Measurements from ENCODE around the gene FAM186B.

The FAM186B gene

GRCh38 chr12:49562831-49563230 is 42.6 kb downstream of the FAM186B start:
- no peak for DNase-seq
- no peak for ATAC-seq (replicated peaks)
- Mint-ChIP-seq H3K9me3 (no peaks in the 10 kb centered on the region), H3K27ac (no peak overlapping the region), H3K36me3 (peaks cover 56 to 58% of the 10 kb centered on the region in 2 donors), H3K27me3 (no peaks in the 10 kb centered on the region), H3K4me3 (no peak overlapping the region), H3K4me1 (peaks cover 20 to 41% of the 10 kb centered on the region in 2 donors)

- H3K4me3 Mint-ChIP-seq = no peak overlapping the region
- peaks cover 17 to 35% of the 10 kb centered on the region in 2 donors for H3K4me1 Mint-ChIP-seq
- H3K27me3 Mint-ChIP-seq = no peaks in the 10 kb centered on the region
- H3K36me3 Mint-ChIP-seq = peaks cover 56% of the 10 kb centered on the region in 2 donors
- no peaks in the 10 kb centered on the region for H3K9me3 Mint-ChIP-seq
- no peak overlapping the region for H3K27ac Mint-ChIP-seq
- no peak for ATAC-seq (replicated peaks)
- DNase-seq = no peak
These were observed 43.2 kb downstream of the FAM186B start for GRCh38 chr12:49562233-49562632.

GRCh38 chr12:49560695-49561094 is 44.7 kb downstream of the FAM186B start:
- H3K9me3 Mint-ChIP-seq = no peaks in the 10 kb centered on the region
- peaks cover 58 to 68% of the 10 kb centered on the region in 2 donors for H3K36me3 Mint-ChIP-seq
- peak overlapping the region; percentile 47 for H3K27ac Mint-ChIP-seq
- H3K4me3 Mint-ChIP-seq = no peak overlapping the region
- no peaks in the 10 kb centered on the region for H3K27me3 Mint-ChIP-seq
- H3K4me1 Mint-ChIP-seq = peaks cover 12 to 25% of the 10 kb centered on the region in 2 donors
- ATAC-seq (replicated peaks) (no peak), DNase-seq (no peak)

- H3K27me3 Mint-ChIP-seq = no peaks in the 10 kb centered on the region
- peaks cover 45 to 58% of the 10 kb centered on the region in 2 donors for H3K36me3 Mint-ChIP-seq
- H3K4me3 Mint-ChIP-seq = no peak overlapping the region
- H3K4me1 Mint-ChIP-seq = peaks cover 5 to 10% of the 10 kb centered on the region in 2 donors
- ATAC-seq (replicated peaks) (no peak), DNase-seq (no peak)
- no peak overlapping the region for H3K27ac Mint-ChIP-seq
- no peaks in the 10 kb centered on the region for H3K9me3 Mint-ChIP-seq
These were observed 46.3 kb downstream of the FAM186B start for GRCh38 chr12:49559011-49559675.

- H3K9me3 Mint-ChIP-seq = no peaks in the 10 kb centered on the region
- peaks cover 5 to 6% of the 10 kb centered on the region in 2 donors for H3K4me1 Mint-ChIP-seq
- H3K4me3 Mint-ChIP-seq = no peak overlapping the region
- DNase-seq (no peak), ATAC-seq (replicated peaks) (no peak)
- no peak overlapping the region for H3K27ac Mint-ChIP-seq
- peaks cover 40 to 54% of the 10 kb centered on the region in 2 donors for H3K36me3 Mint-ChIP-seq
- H3K27me3 Mint-ChIP-seq = no peaks in the 10 kb centered on the region
These were observed 46.9 kb downstream of the FAM186B start for GRCh38 chr12:49558526-49558925.

GRCh38 chr12:49557917-49558215 is 47.6 kb downstream of the FAM186B start:
- no peak for DNase-seq
- Mint-ChIP-seq H3K4me3 (no peak overlapping the region), H3K27me3 (no peaks in the 10 kb centered on the region), H3K9me3 (no peaks in the 10 kb centered on the region), H3K36me3 (peaks cover 38 to 53% of the 10 kb centered on the region in 2 donors), H3K27ac (no peak overlapping the region), H3K4me1 (peaks cover 7 to 12% of the 10 kb centered on the region in 2 donors)
- no peak for ATAC-seq (replicated peaks)

GRCh38 chr12:49557187-49557916 is 48.1 kb downstream of the FAM186B start:
- DNase-seq = no peak
- Mint-ChIP-seq H3K4me3 (no peak overlapping the region), H3K27ac (no peak overlapping the region), H3K4me1 (peaks cover 9 to 12% of the 10 kb centered on the region in 2 donors), H3K9me3 (no peaks in the 10 kb centered on the region), H3K27me3 (peaks cover 0 to 5% of the 10 kb centered on the region in 2 donors), H3K36me3 (peaks cover 35 to 48% of the 10 kb centered on the region in 2 donors)
- no peak for ATAC-seq (replicated peaks)

GRCh38 chr12:49556391-49557186 is 48.9 kb downstream of the FAM186B start:
- Mint-ChIP-seq H3K4me3 (no peak overlapping the region), H3K4me1 (peaks cover 10 to 12% of the 10 kb centered on the region in 2 donors), H3K36me3 (peaks cover 27 to 41% of the 10 kb centered on the region in 2 donors), H3K27me3 (peaks cover 0 to 6% of the 10 kb centered on the region in 2 donors), H3K27ac (peak overlapping the region; percentile 56), H3K9me3 (no peaks in the 10 kb centered on the region)
- ATAC-seq (replicated peaks) (no peak), DNase-seq (no peak)

GRCh38 chr12:49555631-49556390 is 49.6 kb downstream of the FAM186B start:
- no peak for DNase-seq

GRCh38 chr12:49554266-49554665 is 51.2 kb downstream of the FAM186B start:
- DNase-seq = no peak
- Mint-ChIP-seq H3K36me3 (peaks cover 12 to 23% of the 10 kb centered on the region in 2 donors), H3K27ac (no peak overlapping the region), H3K27me3 (peaks cover 7 to 17% of the 10 kb centered on the region in 2 donors), H3K4me1 (peaks cover 8 to 11% of the 10 kb centered on the region in 2 donors), H3K9me3 (no peaks in the 10 kb centered on the region), H3K4me3 (no peak overlapping the region)
- ATAC-seq (replicated peaks) = no peak

More at GRCh38 chr12:49555631-49556390, 49.6 kb downstream of the FAM186B start:
- no peak for ATAC-seq (replicated peaks)
- Mint-ChIP-seq H3K36me3 (peaks cover 24 to 37% of the 10 kb centered on the region in 2 donors), H3K4me3 (no peak overlapping the region), H3K27me3 (peaks cover 0 to 9% of the 10 kb centered on the region in 2 donors), H3K4me1 (peaks cover 9 to 11% of the 10 kb centered on the region in 2 donors), H3K9me3 (no peaks in the 10 kb centered on the region), H3K27ac (peak overlapping the region; percentile 56)

GRCh38 chr12:49553512-49554088 is 51.8 kb downstream of the FAM186B start:
- H3K4me1 Mint-ChIP-seq = peaks cover 11 to 17% of the 10 kb centered on the region in 2 donors
- peaks cover 13 to 21% of the 10 kb centered on the region in 2 donors for H3K27me3 Mint-ChIP-seq
- H3K9me3 Mint-ChIP-seq = no peaks in the 10 kb centered on the region
- no peak overlapping the region for H3K27ac Mint-ChIP-seq
- DNase-seq (no peak), ATAC-seq (replicated peaks) (peak; percentile 61 to 68)
- peaks cover 6 to 16% of the 10 kb centered on the region in 2 donors for H3K36me3 Mint-ChIP-seq
- no peak overlapping the region for H3K4me3 Mint-ChIP-seq

- no peak for DNase-seq
- no peak for ATAC-seq (replicated peaks)
- H3K9me3 Mint-ChIP-seq = no peaks in the 10 kb centered on the region
- peaks cover 3 to 13% of the 10 kb centered on the region in 2 donors for H3K36me3 Mint-ChIP-seq
- H3K4me1 Mint-ChIP-seq = peaks cover 17 to 24% of the 10 kb centered on the region in 2 donors
- no peak overlapping the region for H3K27ac Mint-ChIP-seq
- peaks cover 20 to 28% of the 10 kb centered on the region in 2 donors for H3K27me3 Mint-ChIP-seq
- H3K4me3 Mint-ChIP-seq = no peak overlapping the region
These were observed 52.5 kb downstream of the FAM186B start for GRCh38 chr12:49552899-49553298.

GRCh38 chr12:49552425-49552824 is 53.0 kb downstream of the FAM186B start:
- no peak for ATAC-seq (replicated peaks)
- H3K27ac Mint-ChIP-seq = peak overlapping the region; percentile 66
- H3K27me3 Mint-ChIP-seq = peaks cover 25 to 32% of the 10 kb centered on the region in 2 donors
- peak overlapping the region in 1 of 2 donors; percentile 12 for H3K4me3 Mint-ChIP-seq
- DNase-seq = no peak
- peaks cover 17 to 24% of the 10 kb centered on the region in 2 donors for H3K4me1 Mint-ChIP-seq
- peaks cover 3 to 13% of the 10 kb centered on the region in 2 donors for H3K36me3 Mint-ChIP-seq
- no peaks in the 10 kb centered on the region for H3K9me3 Mint-ChIP-seq
